Skeletal muscle satellite cell (primary cell): Measurements from ENCODE around the gene PALLD.
"Not testable (repeated sequence)": the region's sequence is repeated elsewhere in the genome, so short reads cannot be mapped to it uniquely, and the experiment has no call there.

Experiments used
- H3K27me3 ChIP-seq: 2 replicates; pipeline ENCODE4 v1.7.0; 2013; ENCODE audit warnings: low read length; ENCODE audit not compliant: control insufficient read depth, insufficient read depth
- H3K36me3 ChIP-seq: 2 replicates; pipeline ENCODE4 v1.7.0; 2013; ENCODE audit warnings: mild to moderate bottlenecking, control low read depth, low read length; ENCODE audit not compliant: insufficient read depth
- H3K4me1 ChIP-seq: 2 replicates; pipeline ENCODE4 v1.7.0; 2013; ENCODE audit warnings: low read length; ENCODE audit not compliant: control insufficient read depth, insufficient read depth
- H3K4me2 ChIP-seq: 2 replicates; pipeline ENCODE4 v1.7.0; 2013; ENCODE audit warnings: mild to moderate bottlenecking, low read length
- H3K4me3 ChIP-seq: 2 replicates; pipeline ENCODE4 v1.7.0; 2013; ENCODE audit warnings: low read length
- H3K9ac ChIP-seq: 2 replicates; pipeline ENCODE4 v1.7.0; 2013; ENCODE audit warnings: mild to moderate bottlenecking, low read depth, low read length, moderate library complexity
- H3K9me3 ChIP-seq: replicated peaks from 2 replicates; pipeline ENCODE4 v1.7.0; 2013; ENCODE audit warnings: mild to moderate bottlenecking, control low read depth, low read length

The PALLD gene

GRCh38 chr4:168717847-168718246 lies 221.0 kb downstream of the PALLD start:
- Histone ChIP-seq H3K4me3 (no peak overlapping the region), H3K27me3 (no peaks in the 10 kb centered on the region), H3K9me3 (no peaks in the 10 kb centered on the region), H3K36me3 (peaks cover 50% of the 10 kb centered on the region), H3K4me1 (peaks cover 46% of the 10 kb centered on the region), H3K9ac (peak overlapping the region; percentile 74), H3K4me2 (no peak overlapping the region)

DNA sequence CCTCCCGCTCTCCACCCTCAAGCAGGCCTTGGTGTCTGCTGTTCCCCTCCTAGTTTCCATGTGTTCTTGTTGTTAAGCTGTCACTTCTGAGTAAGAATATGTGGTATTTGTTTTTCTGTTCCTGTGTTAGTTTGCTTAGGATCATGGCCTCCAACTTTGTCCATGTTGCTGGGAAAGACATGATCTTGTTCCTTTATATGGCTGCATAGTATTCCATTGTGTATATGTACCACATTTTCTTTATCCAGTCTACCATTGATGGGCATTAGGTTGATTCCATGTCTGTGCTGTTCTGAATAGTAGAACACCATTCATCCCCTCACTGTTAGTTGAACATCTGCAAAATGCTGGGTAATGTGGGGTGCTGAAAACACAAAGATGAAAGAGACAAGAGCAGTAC lies 222.9 kb downstream of the PALLD start:
- Histone ChIP-seq H3K9me3 (no peaks in the 10 kb centered on the region), H3K36me3 (peaks cover 36% of the 10 kb centered on the region), H3K4me3 (no peak overlapping the region), H3K4me2 (no peak overlapping the region), H3K9ac (no peak overlapping the region), H3K4me1 (peaks cover 59% of the 10 kb centered on the region), H3K27me3 (no peaks in the 10 kb centered on the region)

DNA sequence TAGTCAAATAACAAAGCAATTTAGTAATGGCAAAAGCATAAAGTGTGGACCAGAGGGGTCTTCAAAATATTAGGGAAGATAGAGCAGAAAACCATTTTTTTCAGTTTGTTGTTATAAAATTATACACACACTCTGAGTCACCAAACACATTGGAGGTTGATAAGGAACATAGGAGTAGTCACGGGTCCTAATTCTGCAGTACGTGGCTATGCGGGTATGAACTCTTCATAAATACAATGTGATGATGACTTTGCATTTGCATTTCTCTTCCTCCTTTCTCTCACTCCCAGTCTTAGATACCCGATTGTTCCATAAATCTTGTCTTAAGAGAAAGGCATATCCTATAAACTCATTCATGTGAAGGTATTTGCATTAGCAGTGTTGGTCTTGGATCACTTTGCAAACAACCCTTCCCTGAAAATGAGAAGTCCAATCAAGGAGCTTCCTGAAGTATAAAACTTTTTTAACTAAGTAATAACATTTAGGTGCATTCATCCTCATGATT lies 223.6 kb downstream of the PALLD start:
- Histone ChIP-seq H3K9me3 (no peaks in the 10 kb centered on the region), H3K36me3 (peaks cover 29% of the 10 kb centered on the region), H3K9ac (no peak overlapping the region), H3K4me3 (no peak overlapping the region), H3K4me2 (no peak overlapping the region), H3K27me3 (no peaks in the 10 kb centered on the region), H3K4me1 (peaks cover 62% of the 10 kb centered on the region)

- H3K4me3 ChIP-seq, result no peak overlapping the region
- no peaks in the 10 kb centered on the region for H3K27me3 ChIP-seq
- peaks cover 30% of the 10 kb centered on the region for H3K36me3 ChIP-seq
- peak overlapping the region; percentile 56 for H3K9ac ChIP-seq
- H3K4me2 ChIP-seq, result peak overlapping the region; percentile 62
- no peaks in the 10 kb centered on the region for H3K9me3 ChIP-seq
- H3K4me1 ChIP-seq, result peaks cover 50% of the 10 kb centered on the region
Measured at GRCh38 chr4:168722391-168722790, 225.5 kb downstream of the PALLD start.

GRCh38 chr4:168723020-168723419 lies 226.2 kb downstream of the PALLD start:
- no peaks in the 10 kb centered on the region for H3K27me3 ChIP-seq
- H3K4me1 ChIP-seq, result peaks cover 43% of the 10 kb centered on the region
- H3K4me2 ChIP-seq, result peak overlapping the region; percentile 62
- peaks cover 27% of the 10 kb centered on the region for H3K36me3 ChIP-seq
- H3K9me3 ChIP-seq, result no peaks in the 10 kb centered on the region
- no peak overlapping the region for H3K4me3 ChIP-seq
- H3K9ac ChIP-seq, result peak overlapping the region; percentile 56

DNA sequence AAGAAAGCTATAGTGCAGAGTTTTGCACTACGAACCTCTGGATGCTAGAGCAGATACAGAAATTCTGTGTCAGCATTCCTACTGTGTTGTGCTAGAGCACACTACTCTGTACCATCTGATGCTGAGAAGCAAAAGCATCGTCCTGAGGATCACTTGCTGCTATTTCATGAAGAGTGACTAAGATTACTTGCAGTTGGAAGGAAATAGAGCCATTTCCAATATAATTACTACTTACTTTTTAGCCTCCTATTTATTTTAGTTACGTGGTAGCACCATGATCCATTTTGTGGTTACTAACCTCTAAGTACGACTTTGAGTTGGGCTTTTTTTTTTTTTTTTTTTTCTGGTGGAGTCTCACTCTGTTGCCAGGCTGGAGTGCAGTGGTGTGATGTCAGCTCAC lies 226.7 kb downstream of the PALLD start:
- Histone ChIP-seq H3K36me3 (peaks cover 27% of the 10 kb centered on the region), H3K4me1 (peaks cover 39% of the 10 kb centered on the region), H3K9ac (peak overlapping the region; percentile 56)

DNA sequence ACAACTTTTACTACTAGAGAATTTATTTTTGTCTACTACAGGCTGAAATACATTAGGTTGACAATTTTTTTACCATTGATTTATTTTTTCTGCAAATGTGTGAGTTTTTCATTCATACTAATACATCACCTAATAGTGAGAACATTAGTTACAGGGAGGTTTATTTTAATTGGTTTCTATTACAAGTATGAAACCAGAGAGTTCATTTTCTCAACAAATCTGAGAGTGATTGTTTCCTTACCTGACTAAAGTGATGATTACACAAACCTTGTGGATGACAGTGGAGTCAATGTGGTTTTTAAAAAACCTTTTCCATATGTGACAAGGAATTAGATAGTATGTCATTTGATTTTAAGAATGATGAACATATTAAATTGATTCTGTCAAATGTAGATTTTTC lies 227.4 kb downstream of the PALLD start:
- Histone ChIP-seq H3K36me3 (peaks cover 27% of the 10 kb centered on the region), H3K27me3 (no peaks in the 10 kb centered on the region), H3K4me1 (peaks cover 39% of the 10 kb centered on the region), H3K4me2 (no peak overlapping the region), H3K4me3 (no peak overlapping the region), H3K9me3 (no peaks in the 10 kb centered on the region), H3K9ac (peak overlapping the region; percentile 42)

More for the DNA sequence above, 226.7 kb downstream of the PALLD start:
- H3K9me3 ChIP-seq, result no peaks in the 10 kb centered on the region
- no peak overlapping the region for H3K4me3 ChIP-seq
- no peaks in the 10 kb centered on the region for H3K27me3 ChIP-seq
- H3K4me2 ChIP-seq, result peak overlapping the region; percentile 62

DNA sequence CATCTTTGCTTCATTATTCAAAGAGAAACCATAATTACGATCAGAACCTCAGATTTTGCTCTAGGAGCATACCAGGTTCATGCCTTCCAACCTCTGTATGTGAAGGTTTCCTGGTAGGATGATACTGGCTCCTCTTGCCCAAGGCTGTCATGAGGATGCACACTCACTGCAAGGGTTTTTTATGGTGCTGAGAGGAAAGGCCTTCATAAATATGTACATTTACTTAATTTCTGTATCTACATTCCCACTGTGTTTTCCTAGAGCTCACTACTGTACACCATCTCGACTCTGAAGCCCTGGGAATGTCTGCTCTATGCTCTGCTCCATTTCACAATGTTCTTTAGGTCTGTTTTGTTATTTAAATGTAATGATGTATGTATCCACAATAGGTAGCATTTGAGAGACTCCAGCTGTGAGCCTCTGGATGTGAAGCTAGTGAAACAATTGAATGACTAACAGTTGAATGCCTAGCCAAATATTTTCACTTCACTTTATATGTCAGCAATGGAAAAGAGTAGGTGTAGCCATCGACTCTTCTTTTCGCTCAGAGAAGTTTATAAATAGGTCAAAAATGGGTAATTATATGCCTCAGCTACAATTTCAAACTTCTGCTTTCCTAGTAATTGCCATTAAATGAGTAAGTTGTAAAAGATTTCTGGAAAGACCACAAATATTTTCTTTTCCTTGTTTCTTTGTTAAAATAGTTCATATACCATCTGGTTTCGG lies 228.0 kb downstream of the PALLD start:
- Histone ChIP-seq H3K36me3 (peaks cover 26% of the 10 kb centered on the region), H3K4me1 (peaks cover 39% of the 10 kb centered on the region)

DNA sequence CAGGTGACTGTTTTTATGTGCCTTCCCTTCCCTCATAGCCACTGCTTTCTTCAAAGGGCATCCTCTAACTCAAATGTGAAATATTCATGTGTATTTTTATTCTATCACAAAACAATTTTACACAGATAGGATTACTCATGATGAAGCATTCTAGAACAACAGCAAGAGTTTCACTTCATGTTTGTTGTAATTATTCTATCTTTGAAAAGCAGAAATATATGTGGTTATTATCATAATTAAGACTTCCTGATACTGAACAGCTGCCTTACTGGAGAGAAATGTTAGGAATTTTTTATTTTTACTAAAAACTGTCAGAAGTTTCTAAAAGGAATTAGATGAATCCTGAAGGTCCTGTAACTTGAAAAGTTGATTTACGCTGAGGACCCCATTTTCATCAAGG lies 229.1 kb downstream of the PALLD start:
- Histone ChIP-seq H3K4me1 (peaks cover 45% of the 10 kb centered on the region), H3K36me3 (peaks cover 18% of the 10 kb centered on the region), H3K4me3 (no peak overlapping the region), H3K27me3 (no peaks in the 10 kb centered on the region), H3K4me2 (no peak overlapping the region), H3K9me3 (no peaks in the 10 kb centered on the region), H3K9ac (peak overlapping the region; percentile 12)

More for the DNA sequence above, 228.0 kb downstream of the PALLD start:
- no peaks in the 10 kb centered on the region for H3K9me3 ChIP-seq
- H3K27me3 ChIP-seq, result no peaks in the 10 kb centered on the region
- H3K9ac ChIP-seq, result peak overlapping the region; percentile 42
- H3K4me3 ChIP-seq, result no peak overlapping the region
- H3K4me2 ChIP-seq, result no peak overlapping the region

- Histone ChIP-seq H3K4me1 (peaks cover 42% of the 10 kb centered on the region), H3K36me3 (peaks cover 11% of the 10 kb centered on the region)
- H3K4me2 ChIP-seq, result not testable (repeated sequence)
Measured at GRCh38 chr4:168727181-168727580, 230.3 kb downstream of the PALLD start.

GRCh38 chr4:168731006-168731636 lies 234.3 kb downstream of the PALLD start:
- H3K9me3 ChIP-seq, result no peaks in the 10 kb centered on the region
- no peaks in the 10 kb centered on the region for H3K27me3 ChIP-seq
- no peak overlapping the region for H3K4me2 ChIP-seq
- peaks cover 19% of the 10 kb centered on the region for H3K36me3 ChIP-seq
- H3K4me3 ChIP-seq, result no peak overlapping the region
- peaks cover 24% of the 10 kb centered on the region for H3K4me1 ChIP-seq
- H3K9ac ChIP-seq, result no peak overlapping the region

More at GRCh38 chr4:168727181-168727580, 230.3 kb downstream of the PALLD start:
- not testable (repeated sequence) for H3K27me3 ChIP-seq, H3K4me3 ChIP-seq, H3K9me3 ChIP-seq, H3K9ac ChIP-seq
